ENCODE results near the gene TP53.
A peak's percentile ranks its signal among the peaks of the same experiment; 100 is the strongest.

TP53 gene

DNA sequence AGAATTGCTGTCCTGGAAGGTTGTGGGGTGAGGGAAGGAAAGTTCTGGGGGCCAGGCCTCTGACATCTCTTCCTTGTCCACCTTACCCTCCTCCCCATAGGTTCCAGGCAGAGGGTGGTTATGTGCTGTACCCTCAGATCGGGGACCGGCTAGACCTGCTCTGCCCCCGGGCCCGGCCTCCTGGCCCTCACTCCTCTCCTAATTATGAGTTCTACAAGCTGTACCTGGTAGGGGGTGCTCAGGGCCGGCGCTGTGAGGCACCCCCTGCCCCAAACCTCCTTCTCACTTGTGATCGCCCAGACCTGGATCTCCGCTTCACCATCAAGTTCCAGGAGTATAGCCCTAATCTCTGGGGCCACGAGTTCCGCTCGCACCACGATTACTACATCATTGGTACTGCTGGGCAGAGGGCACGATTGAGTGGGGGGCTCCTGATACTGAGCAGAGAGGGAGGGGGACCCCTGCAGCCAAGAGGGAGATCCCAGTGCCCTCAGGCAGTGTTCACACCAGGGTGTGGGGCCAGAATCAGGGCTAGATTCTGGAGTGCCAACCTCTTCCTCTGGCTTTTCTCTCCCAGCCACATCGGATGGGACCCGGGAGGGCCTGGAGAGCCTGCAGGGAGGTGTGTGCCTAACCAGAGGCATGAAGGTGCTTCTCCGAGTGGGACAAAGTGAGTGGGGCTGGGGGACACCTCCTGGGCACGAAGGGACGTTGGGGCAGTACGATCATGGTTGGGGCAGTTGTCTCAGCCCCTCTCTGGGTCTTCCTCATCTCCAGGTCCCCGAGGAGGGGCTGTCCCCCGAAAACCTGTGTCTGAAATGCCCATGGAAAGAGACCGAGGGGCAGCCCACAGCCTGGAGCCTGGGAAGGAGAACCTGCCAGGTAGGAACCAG lies 20.8 kb upstream of the TP53 start:
- no peak for FAIRE-seq
- no peak for TF ChIP-seq TAF1 (IDR thresholded peaks at IDR 0.05; ENCODE audit: low read depth, low read length)
- no peak for TF ChIP-seq PAX5 (IDR thresholded peaks at IDR 0.05; ENCODE audit: insufficient read depth, low read length, severe bottlenecking)
- TF ChIP-seq POU2F2 (IDR thresholded peaks at IDR 0.05; ENCODE audit: low read depth, low read length), result no peak
- no peak for TF ChIP-seq POLR2AphosphoS5 (IDR thresholded peaks at IDR 0.05; ENCODE audit: low read depth, low read length)
- TF ChIP-seq SPI1 (IDR thresholded peaks at IDR 0.05; ENCODE audit: low read depth, low read length), result no peak
- TF ChIP-seq POLR2A (IDR thresholded peaks at IDR 0.05; ENCODE audit: low read depth, low read length), result no peak
- no peak for DNase-seq (ENCODE audit: insufficient read length, low spot score)

DNA sequence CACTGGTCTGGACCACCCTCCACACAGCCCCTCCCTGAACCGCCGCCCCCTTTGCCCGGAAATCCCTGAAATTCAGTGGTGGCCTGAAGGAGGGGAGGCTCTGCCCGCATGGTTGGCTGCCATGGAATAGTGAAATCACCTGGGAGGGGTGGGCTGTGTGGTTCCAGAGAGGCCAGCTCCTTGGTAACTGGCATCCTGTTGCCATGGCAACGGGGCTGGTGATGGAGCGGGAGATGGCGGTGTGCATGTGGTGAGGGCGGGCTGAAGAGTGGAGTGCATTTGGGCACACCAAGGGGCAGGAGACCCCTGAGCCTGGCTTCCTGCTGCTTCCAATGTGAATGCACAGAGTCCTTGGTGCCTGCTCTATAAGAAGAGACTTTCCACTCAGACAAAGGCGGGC lies 20.2 kb upstream of the TP53 start:
- TF ChIP-seq TAF1 (IDR thresholded peaks at IDR 0.05; ENCODE audit: low read depth, low read length), result no peak
- TF ChIP-seq SPI1 (IDR thresholded peaks at IDR 0.05; ENCODE audit: low read depth, low read length), result no peak
- DNase-seq (ENCODE audit: insufficient read length, low spot score) (no peak), FAIRE-seq (no peak)

DNA sequence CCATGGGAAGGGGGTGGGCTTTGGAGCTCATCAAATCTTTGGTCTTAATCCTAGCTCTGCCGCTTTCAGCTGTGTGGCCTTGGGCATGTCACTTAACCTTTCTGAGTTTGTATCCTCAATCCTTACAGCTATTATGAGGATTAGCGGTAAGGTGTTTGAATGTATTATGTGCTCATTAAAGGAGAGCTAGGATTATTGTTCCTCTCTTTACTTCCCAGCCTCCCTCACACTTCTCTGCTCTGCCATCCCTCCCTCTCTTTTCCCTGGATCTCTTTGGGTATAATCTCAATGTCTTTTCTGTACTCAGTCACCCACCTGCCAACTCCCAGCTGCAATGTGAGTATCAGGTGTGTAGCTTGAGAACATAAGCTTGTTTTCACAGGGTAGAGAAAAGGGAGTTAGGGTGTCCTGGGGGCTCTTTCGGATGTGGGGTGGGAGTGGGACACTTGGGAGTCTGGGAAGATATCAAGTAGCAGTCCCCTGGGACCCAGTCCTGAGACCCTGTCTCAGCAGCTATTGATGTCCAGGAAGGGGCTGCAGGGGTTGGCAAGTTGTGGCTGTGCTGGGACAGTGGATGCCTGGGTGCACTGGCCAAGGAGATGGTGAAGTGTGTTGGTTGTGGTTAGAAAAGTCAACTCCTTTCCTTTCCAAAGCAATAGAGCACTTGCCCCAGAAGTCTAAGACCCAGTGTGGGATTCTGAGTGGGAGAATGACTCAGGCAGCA lies 19.5 kb upstream of the TP53 start:
- DNase-seq (ENCODE audit: insufficient read length, low spot score) (no peak), FAIRE-seq (no peak)
- TF ChIP-seq SPI1 (IDR thresholded peaks at IDR 0.05; ENCODE audit: low read depth, low read length), result no peak
- no peak for TF ChIP-seq TAF1 (IDR thresholded peaks at IDR 0.05; ENCODE audit: low read depth, low read length)
- TF ChIP-seq POLR2A (IDR thresholded peaks at IDR 0.05; ENCODE audit: low read depth, low read length), result no peak
- TF ChIP-seq PAX5 (IDR thresholded peaks at IDR 0.05; ENCODE audit: insufficient read depth, low read length, severe bottlenecking), result no peak
- no peak for TF ChIP-seq POU2F2 (IDR thresholded peaks at IDR 0.05; ENCODE audit: low read depth, low read length)
- no peak for TF ChIP-seq POLR2AphosphoS5 (IDR thresholded peaks at IDR 0.05; ENCODE audit: low read depth, low read length)

DNA sequence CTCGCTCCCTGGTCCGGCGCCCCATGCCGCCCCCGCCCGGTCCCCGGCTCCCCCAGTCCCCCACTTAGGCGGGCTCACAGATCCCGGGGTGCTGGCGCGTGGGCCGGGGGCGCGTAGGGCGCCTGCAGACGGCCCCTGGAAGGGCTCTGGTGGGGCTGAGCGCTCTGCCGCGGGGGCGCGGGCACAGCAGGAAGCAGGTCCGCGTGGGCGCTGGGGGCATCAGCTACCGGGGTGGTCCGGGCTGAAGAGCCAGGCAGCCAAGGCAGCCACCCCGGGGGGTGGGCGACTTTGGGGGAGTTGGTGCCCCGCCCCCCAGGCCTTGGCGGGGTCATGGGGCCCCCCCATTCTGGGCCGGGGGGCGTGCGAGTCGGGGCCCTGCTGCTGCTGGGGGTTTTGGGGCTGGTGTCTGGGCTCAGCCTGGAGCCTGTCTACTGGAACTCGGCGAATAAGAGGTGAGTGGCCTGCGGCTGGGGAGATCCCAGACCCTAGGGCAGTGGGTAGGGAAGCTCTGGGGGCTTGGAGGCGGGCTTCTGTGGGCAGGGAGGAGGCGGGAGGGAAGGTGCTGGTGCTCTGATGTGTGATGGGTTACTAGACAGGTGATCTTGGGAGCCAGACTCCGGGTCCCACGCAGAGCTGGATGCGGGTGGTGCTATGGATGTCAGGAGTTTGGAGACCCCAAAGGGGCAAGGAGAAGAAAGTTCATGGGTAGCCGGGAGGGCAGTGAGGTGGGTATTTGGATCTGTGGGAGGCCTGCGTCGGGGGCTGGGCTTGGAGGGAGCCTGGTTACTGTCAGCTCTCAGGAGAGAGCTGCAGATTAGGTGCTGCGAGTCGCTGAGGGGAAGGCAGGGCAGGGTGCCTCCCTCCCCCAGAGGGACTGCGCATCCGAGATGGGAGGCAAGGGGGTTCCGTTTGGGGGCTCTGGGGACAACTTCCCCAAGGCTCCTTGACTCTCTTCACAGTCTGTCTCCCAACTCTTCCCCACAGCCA lies 18.3 kb upstream of the TP53 start:
- TF ChIP-seq POU2F2 (IDR thresholded peaks at IDR 0.05; ENCODE audit: low read depth, low read length) (no peak), POLR2A (IDR thresholded peaks at IDR 0.05; ENCODE audit: low read depth, low read length) (no peak), PAX5 (IDR thresholded peaks at IDR 0.05; ENCODE audit: insufficient read depth, low read length, severe bottlenecking) (no peak), SPI1 (IDR thresholded peaks at IDR 0.05; ENCODE audit: low read depth, low read length) (no peak), POLR2AphosphoS5 (IDR thresholded peaks at IDR 0.05; ENCODE audit: low read depth, low read length) (no peak), TAF1 (IDR thresholded peaks at IDR 0.05; ENCODE audit: low read depth, low read length) (no peak)
- no peak for DNase-seq (ENCODE audit: insufficient read length, low spot score)
- no peak for FAIRE-seq

DNA sequence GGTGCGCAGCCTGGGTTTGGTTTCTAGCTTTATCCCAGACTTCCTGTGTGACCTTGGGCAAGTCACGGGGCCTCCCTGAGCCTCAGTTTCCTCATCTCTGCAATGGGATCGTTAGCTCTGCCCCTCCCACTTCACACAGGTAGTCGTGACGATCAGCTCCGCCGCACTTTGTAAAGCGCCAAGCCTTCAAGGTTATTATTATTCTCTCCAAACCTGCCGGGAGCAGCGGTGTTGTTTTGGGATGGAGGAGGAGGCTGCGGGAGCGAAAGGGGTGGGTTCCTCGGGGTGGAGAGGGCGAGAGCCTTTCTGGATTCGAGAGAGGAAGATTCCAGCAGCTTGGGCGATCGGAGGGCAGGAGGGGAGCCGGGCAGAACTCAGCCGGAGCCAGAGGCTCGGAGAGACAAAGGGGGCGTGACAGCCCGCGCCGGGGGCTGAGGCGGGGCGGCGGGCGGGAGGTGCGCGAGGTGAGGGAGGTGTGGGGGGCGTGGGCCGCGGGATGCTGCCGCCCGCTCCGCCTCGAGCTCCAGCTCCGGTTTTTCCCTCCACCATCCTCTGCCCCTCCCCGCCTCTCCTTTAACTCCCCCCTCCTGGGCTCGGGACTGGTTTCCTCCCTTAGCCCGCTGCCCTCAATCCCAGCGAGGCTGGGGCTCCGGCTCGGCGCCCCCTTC lies 17.4 kb upstream of the TP53 start, which contains the start of gene EFNB3:
Gene EFNB3 (plus strand): TSS at position 602 of the 668 bp plus-strand sequence. CDS start 397 bp downstream, outside the sequence.
- FAIRE-seq (no peak), DNase-seq (ENCODE audit: insufficient read length, low spot score) (no peak)
- TF ChIP-seq PAX5 (IDR thresholded peaks at IDR 0.05; ENCODE audit: insufficient read depth, low read length, severe bottlenecking) (no peak), POLR2A (IDR thresholded peaks at IDR 0.05; ENCODE audit: low read depth, low read length) (no peak), POU2F2 (IDR thresholded peaks at IDR 0.05; ENCODE audit: low read depth, low read length) (no peak), POLR2AphosphoS5 (IDR thresholded peaks at IDR 0.05; ENCODE audit: low read depth, low read length) (no peak)

DNA sequence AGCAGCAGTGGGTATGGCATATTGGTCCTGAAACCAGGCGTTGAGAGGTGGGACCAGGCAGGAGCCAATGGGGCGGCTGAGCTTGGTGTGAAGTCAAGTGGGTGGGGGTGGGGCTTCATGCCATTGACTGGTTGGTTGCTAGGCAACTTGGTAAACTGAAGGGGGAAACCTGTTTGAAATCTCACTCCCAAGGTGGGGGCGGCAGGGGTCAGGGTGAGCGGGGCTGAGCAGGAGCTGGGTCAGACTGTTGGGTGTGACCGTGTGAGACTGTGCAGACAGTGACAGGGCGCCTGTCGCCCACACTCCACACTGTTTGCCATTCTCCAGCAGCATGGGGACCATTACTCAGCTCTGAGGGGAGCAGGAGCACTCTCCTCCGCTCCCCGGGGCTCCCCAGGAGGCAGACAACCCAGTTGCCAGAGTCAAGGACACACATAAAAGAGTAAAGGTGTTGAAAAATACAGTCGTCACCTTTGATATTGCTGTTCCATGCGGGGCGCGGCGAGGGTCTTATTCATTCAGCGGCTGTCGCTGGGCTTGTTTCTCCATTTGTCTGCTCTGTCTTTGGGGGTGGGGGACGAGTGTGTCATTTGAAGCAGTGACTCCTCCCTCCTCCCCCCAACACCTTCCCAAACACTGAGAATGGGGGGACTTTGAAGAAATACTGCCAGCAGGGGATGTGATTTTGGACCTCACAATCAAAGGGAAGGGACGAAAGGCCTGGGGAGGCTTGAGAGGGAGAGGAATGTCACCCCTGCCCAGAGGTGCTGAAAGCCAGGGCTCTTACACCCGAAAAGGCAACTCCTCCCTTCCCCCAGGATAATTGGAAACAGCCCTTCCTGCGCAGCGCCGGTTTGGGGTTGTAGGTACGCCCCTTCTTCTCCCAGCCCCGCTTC lies 16.5 kb upstream of the TP53 start:
- FAIRE-seq (peak; percentile 9), DNase-seq (ENCODE audit: insufficient read length, low spot score) (no peak)
- TF ChIP-seq PAX5 (IDR thresholded peaks at IDR 0.05; ENCODE audit: insufficient read depth, low read length, severe bottlenecking) (no peak), SPI1 (IDR thresholded peaks at IDR 0.05; ENCODE audit: low read depth, low read length) (no peak), POLR2A (IDR thresholded peaks at IDR 0.05; ENCODE audit: low read depth, low read length) (no peak), TAF1 (IDR thresholded peaks at IDR 0.05; ENCODE audit: low read depth, low read length) (no peak), POLR2AphosphoS5 (IDR thresholded peaks at IDR 0.05; ENCODE audit: low read depth, low read length) (no peak), POU2F2 (IDR thresholded peaks at IDR 0.05; ENCODE audit: low read depth, low read length) (no peak)

DNA sequence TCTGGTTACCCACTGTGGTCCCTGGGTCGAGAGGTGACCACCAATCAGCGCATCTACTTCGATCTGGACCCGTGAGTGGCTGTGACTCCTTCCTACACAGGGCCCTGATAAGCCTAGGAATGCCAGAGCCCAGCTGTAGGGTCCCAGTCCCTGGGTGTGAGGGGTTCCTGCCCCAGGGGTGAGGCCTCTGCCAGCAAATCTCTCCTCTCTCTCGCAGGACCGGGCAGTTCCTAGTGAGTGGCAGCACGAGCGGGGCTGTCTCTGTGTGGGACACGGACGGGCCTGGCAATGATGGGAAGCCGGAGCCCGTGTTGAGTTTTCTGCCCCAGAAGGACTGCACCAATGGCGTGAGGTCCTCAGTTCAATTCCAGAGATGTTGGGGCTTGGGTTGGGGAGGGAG lies 15.5 kb upstream of the TP53 start:
- no peak for FAIRE-seq
- DNase-seq (ENCODE audit: insufficient read length, low spot score), result no peak
- TF ChIP-seq POU2F2 (IDR thresholded peaks at IDR 0.05; ENCODE audit: low read depth, low read length) (no peak), POLR2AphosphoS5 (IDR thresholded peaks at IDR 0.05; ENCODE audit: low read depth, low read length) (no peak), POLR2A (IDR thresholded peaks at IDR 0.05; ENCODE audit: low read depth, low read length) (no peak), SPI1 (IDR thresholded peaks at IDR 0.05; ENCODE audit: low read depth, low read length) (no peak), PAX5 (IDR thresholded peaks at IDR 0.05; ENCODE audit: insufficient read depth, low read length, severe bottlenecking) (no peak), TAF1 (IDR thresholded peaks at IDR 0.05; ENCODE audit: low read depth, low read length) (no peak)

DNA sequence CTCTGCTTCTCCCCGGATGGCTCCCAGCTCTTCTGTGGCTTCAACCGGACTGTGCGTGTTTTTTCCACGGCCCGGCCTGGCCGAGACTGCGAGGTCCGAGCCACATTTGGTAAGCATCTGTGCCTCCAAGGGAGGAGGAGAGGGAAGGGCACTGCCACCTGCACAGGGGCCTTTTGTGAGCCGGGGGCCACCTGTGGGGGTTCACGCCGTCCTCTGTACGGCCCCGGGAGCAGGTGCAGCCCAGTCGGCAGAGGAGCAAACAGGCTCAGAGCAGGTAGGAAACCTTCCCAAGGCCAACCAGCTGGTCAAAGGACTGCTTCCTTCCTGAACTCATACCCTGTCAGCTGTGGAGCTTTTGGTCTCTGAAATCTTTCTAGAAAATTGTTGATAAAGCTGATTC lies 14.4 kb upstream of the TP53 start:
- TF ChIP-seq PAX5 (IDR thresholded peaks at IDR 0.05; ENCODE audit: insufficient read depth, low read length, severe bottlenecking) (no peak), POLR2A (IDR thresholded peaks at IDR 0.05; ENCODE audit: low read depth, low read length) (no peak), SPI1 (IDR thresholded peaks at IDR 0.05; ENCODE audit: low read depth, low read length) (no peak), POU2F2 (IDR thresholded peaks at IDR 0.05; ENCODE audit: low read depth, low read length) (no peak), TAF1 (IDR thresholded peaks at IDR 0.05; ENCODE audit: low read depth, low read length) (no peak), POLR2AphosphoS5 (IDR thresholded peaks at IDR 0.05; ENCODE audit: low read depth, low read length) (no peak)
- no peak for FAIRE-seq
- no peak for DNase-seq (ENCODE audit: insufficient read length, low spot score)
